Astrocyte (in vitro differentiated cells and primary cell): ENCODE results near the gene CSMD2.

ENCODE experiments used
- CTCF ChIP-seq: IDR thresholded peaks from 2 replicates; pipeline ENCODE4 v1.5.1; 2011; ENCODE audit warnings: low read depth, mild to moderate bottlenecking, inconsistent platforms, low read length, moderate library complexity; ENCODE audit not compliant: insufficient read depth
- EZH2 ChIP-seq: IDR thresholded peaks from 2 replicates; pipeline ENCODE4 v1.6.1; 2012; ENCODE audit warnings: mild to moderate bottlenecking, low read length, inconsistent platforms; ENCODE audit not compliant: insufficient read depth

- TF ChIP-seq CTCF (no peak), EZH2 (no peak)
These were observed 104.1 kb downstream of the CSMD2 start for GRCh38 chr1:34060901-34061415.
